GM15510 (cell line): ENCODE data around the gene NOL3.

ENCODE experiments used
- POLR2A ChIP-seq: IDR thresholded peaks from 3 replicates; pipeline ENCODE4 v1.6.1; 2011; ENCODE audit warnings: borderline replicate concordance; ENCODE audit not compliant: insufficient read length; ENCODE audit errors: extremely low read depth

NOL3 gene

GRCh38 chr16:67201411-67202345 is 31.3 kb downstream of the NOL3 start:
- TF ChIP-seq POLR2A: no peak

- no peak for TF ChIP-seq POLR2A
Measured at GRCh38 chr16:67202426-67202825, 32.1 kb downstream of the NOL3 start.

GRCh38 chr16:67202956-67203493 is 32.7 kb downstream of the NOL3 start:
- no peak for TF ChIP-seq POLR2A

GRCh38 chr16:67204076-67204475 is 33.7 kb downstream of the NOL3 start:
- TF ChIP-seq POLR2A: no peak

GRCh38 chr16:67206129-67206837 is 35.9 kb downstream of the NOL3 start:
- TF ChIP-seq POLR2A: no peak

- no peak for TF ChIP-seq POLR2A
Measured at GRCh38 chr16:67206838-67207248, 36.5 kb downstream of the NOL3 start.

GRCh38 chr16:67207249-67208091 is 37.1 kb downstream of the NOL3 start:
- TF ChIP-seq POLR2A: peak; percentile 24

- no peak for TF ChIP-seq POLR2A
Measured at GRCh38 chr16:67208154-67208896, 38.0 kb downstream of the NOL3 start.

- no peak for TF ChIP-seq POLR2A
Measured at GRCh38 chr16:67209565-67209964, 39.2 kb downstream of the NOL3 start.

- no peak for TF ChIP-seq POLR2A
Measured at GRCh38 chr16:67210069-67210937, 40.0 kb downstream of the NOL3 start.

GRCh38 chr16:67211674-67212073 is 41.3 kb downstream of the NOL3 start:
- TF ChIP-seq POLR2A: no peak

- no peak for TF ChIP-seq POLR2A
Measured at GRCh38 chr16:67212766-67213165, 42.4 kb downstream of the NOL3 start.
